HG03095 (cell line): ENCODE measurements around the gene C17orf100.

Source experiments
- ATAC-seq: cut with Tn5 transposase; IDR thresholded peaks from one replicate; pipeline ENCODE4 v1.9.1; 2021; ENCODE audit warnings: moderate library complexity; ENCODE audit not compliant: unreplicated experiment

Gene C17orf100

DNA sequence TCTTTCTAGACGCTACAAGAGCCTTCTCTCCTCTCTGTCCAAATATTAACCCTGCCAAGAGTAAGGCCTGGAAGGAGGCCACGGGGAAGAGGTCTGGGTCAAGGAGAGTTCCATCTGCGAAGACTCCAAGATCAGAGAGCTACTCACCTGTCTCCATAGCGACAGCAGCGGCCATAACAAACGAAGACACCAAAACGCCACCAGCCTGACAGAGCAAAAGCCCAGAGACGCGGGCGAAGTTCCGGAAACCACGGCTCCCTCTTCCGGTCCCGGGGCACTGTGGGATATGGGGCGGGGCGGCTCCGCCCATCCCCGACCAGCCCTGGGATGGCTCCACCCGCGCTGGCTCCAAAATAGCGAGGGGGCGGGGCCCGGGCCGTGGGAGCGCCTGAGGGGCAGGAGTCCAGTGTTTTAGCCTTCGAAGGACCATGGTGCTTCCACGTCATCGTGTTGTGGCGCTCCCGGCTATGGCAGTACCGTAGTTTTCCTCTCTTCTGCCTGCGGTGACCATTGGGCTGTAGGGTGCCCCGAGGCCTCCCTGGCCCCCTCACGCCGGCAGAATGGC is at the start of gene C17orf100, which contains the start of gene MED31:
C17orf100 (plus strand) TSS at position 409 of the 565 bp plus-strand sequence; CDS start at position 561, 152 bp downstream.
MED31 (minus strand) TSS at position 252 of the 565 bp plus-strand sequence; CDS start at position 175, 77 bp downstream.
- ATAC-seq: peak; percentile 79

DNA sequence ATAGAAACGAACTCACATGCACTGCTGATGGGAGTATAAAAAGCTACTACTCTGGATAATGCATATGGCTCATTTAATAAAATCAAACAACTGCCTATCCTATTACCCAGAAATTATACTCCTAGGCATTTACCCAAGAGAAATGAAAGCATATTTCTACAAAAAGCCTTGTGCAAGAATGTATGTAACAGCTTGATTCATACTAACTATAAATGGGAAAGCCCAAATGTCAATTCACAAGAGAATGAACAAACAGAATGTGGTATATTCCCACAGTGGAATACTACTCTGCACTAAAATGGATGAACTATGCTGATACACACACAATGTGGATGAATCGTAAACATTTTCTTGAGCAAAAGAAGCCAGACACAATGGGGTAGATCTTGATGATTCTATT is 49.4 kb upstream of the C17orf100 start:
- ATAC-seq: no peak

DNA sequence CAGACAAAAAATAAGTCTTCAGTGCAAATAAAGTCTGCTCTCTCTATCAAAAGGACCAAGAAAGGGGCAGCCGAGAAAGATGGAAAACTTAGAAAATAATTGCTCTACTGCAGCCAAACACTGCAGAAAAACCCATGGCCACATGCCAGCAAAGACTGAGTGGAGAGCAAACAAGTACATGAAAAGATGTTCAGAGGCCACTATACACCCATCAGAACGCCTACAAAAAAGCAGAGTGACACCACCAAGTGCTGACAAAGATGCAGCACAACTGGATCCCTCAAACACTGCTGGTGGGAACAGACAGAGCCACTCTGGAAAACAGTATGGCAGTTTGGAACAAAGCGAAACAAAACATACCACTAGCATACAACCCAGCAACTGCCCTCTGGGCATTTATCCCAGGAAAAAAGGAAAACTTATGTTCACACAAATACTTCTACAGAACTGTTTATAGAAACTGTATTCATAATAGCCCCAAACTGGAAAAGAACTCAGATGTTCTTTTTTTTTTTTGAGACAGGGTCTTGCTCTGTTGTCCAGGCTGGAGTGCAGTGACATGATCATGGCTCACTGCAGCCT is 47.7 kb upstream of the C17orf100 start:
- ATAC-seq: no peak

DNA sequence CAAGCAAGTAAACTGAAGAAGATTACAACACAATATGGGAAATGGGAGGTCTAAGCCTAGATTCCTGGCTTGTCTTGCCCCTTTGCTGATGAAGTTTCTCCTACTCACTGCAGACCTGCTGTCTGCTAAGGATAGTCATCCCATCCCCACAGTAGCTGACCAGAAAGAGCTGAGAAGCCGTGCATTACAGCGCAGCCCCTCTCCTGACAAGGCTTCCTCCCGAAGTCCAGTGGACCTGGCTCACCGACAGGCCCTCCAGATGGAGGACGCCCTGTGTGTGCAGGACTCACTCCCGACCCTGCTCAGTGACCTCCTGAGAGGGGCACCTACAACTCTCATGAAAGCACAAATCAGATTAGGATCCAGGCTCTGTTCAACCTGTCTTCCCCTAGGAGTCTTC is 46.4 kb upstream of the C17orf100 start:
- no peak for ATAC-seq

DNA sequence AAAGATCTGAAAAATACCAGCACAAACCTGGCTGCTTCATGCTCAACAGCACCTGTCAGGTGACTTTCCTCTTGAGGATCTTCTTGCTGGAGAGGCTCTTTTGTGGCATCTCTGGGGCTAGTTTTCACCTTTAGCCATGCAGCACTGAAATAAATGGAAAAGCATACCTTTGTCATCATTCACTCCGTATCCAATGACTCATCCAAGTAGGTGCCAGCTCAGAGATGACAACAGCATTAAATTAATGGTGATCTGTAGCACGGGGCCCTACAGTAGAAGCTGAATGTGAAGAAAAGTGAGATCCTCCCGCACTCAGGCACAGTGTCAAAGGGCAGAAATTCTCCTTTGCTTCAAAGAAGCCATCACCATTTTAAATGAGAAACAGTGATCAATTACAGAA is 43.2 kb upstream of the C17orf100 start:
- ATAC-seq: no peak

DNA sequence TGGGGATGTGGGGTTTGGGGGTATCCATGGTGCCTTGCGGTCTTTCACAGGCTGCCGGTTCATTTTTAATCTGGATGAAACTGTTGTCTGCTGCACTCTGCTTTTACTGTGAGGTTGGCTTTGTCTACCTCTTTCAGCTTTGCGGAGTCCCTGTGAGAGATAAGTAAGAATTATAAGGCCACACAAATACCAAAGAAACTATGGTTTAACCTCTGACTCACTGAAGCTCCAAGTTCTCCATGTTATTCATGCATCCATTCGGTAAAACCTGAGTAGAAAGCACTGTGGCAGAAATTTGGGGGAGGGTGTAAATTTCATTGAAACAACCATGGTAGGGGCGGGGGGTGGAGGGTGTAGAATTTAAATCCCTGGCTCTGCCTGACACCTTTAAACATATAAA is 41.6 kb upstream of the C17orf100 start:
- no peak for ATAC-seq

DNA sequence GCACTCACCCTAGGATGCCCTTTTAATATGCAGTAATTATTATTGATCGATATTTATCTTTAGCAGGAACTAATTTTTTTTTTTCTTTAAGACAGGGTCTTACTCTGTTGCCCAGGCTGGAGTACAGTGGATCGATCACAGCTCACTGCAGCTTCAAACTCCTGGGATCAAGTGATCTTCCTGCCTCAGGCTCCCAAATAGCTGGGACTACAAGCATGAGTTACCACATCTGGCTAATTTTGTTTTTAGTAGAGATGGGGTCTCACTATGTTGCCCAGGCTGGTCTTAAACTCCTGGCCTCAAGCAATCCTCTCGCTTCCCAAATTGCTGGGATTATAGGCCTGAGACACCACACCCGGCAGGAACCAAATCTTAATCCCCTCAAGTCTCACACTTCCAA is 40.3 kb upstream of the C17orf100 start:
- no peak for ATAC-seq

DNA sequence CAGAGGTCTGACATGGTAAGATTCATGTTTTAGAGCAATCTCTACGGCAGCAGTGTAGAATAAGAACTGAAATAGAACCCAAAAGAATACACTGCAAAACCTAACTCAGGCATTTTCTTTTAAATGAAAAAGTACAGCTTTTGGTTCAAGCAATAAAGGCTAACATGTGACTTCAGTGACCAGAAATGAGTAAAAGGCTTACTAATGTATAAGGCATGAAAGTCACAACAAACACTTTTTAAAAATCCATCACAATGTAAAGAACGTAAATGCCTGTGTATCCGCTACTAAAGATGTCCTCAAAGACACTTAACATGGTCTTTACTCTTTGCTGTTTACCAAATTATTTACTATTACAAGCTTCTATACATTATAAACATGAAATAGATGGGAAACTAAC is 27.6 kb upstream of the C17orf100 start:
- no peak for ATAC-seq

DNA sequence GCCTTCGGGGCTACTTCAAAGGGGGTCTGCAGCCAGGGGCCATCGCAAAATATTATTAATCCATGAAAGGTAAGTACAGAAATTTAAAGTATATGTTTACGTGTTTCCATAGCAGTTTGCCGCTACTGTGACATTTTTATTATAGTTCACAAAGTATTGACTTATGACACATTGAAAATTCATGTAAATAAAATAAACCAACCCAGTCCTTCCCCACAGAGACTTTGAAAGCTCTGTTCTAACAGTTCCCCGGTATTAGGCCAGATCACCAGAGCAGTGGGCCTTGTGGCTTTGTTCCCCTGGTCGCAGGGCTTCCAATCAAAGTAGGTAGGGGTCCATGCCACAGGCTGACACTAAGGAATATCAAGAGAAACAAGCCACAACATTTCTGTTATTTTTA is 24.9 kb upstream of the C17orf100 start:
- no peak for ATAC-seq

DNA sequence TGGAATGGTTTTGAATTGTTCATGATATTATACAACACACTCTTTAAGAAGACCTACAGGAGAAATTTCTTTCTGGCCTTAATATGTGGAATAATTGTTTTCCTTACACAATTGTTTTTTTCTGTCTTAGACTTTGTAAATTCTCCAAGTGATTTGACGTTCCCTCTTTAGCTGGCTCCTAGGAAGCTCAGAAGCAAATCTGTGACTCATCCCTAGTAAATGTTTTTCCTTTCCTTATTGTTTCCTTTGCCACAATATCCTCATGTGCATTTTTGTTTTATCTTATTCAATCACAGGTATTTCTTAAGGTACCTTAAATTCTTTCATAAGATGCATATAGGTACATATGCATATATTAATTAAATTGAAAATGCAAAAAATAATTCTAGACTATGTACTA is 24.5 kb upstream of the C17orf100 start:
- ATAC-seq: no peak

DNA sequence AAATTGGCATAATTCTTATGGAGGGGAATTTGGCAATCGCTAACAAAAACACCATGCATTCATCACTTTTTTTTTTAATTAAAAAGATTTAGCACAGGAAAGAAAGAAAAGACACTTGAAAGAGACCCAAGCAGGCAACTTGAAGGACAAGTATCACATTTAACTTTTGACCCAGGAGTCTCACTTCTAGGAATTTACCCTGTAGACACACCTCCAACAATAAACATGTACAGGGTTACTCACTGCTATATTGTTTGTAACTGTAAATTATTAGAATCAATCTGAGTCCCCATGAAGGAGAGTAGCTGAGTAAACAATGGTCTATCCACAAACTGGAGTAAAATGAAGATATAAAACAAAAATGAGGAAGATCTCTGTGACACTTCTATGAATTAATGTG is 21.2 kb upstream of the C17orf100 start:
- ATAC-seq: no peak

DNA sequence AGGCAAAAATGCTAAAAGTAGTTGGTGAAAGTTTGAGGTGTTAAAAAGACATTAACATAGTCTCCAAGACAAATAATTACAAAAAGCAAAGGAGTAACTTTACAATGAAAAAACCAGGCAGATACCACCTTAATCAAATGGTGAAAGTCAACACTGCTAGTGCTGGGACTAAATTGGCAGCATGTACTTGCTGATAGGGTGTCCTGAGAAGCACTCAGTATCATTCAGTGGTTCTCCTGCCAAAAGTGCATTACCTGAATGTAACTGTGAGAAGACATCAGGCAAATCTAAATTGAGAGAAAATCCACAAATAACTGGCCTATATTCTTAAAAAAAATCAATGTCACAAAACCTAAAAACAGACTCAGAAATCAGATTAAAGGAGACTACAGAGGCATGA is 19.0 kb upstream of the C17orf100 start:
- ATAC-seq: no peak

DNA sequence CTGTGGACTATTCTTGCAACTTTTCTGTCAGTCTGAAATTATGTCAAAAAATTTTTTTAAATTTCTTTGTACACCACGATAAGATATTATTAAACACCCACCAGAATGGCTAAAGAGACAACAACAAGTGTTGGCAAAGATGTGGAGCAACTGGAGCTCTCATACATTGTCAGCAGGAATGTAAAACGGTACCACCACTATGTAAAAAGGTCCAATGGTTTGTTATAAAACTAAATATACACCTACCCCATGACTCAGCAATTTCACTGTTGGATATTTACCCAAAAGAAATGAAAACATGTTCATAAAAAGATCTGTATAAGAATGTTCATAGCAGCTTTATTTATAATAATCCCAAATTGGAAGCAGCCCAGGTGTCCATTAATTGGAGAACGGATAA is 18.3 kb upstream of the C17orf100 start:
- no peak for ATAC-seq

DNA sequence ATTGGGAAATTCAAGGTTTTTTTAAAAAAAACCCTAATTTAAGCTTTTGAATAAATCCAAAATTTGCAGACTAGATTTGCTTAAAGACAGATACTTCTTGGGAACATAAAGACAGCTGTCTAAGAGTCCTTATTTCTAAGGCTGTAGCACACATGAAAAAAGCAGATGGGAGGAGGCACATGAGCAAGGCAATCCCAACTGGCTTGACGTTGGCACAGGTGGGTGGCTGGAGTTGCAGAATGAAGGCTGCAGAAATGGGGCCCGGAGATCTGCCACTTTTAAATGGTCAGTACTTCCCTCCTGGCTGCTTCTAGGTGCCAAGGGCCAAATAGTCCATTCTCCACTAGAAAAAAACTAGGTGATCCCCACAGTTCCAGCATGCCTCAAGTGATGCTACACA is 15.5 kb upstream of the C17orf100 start:
- no peak for ATAC-seq

DNA sequence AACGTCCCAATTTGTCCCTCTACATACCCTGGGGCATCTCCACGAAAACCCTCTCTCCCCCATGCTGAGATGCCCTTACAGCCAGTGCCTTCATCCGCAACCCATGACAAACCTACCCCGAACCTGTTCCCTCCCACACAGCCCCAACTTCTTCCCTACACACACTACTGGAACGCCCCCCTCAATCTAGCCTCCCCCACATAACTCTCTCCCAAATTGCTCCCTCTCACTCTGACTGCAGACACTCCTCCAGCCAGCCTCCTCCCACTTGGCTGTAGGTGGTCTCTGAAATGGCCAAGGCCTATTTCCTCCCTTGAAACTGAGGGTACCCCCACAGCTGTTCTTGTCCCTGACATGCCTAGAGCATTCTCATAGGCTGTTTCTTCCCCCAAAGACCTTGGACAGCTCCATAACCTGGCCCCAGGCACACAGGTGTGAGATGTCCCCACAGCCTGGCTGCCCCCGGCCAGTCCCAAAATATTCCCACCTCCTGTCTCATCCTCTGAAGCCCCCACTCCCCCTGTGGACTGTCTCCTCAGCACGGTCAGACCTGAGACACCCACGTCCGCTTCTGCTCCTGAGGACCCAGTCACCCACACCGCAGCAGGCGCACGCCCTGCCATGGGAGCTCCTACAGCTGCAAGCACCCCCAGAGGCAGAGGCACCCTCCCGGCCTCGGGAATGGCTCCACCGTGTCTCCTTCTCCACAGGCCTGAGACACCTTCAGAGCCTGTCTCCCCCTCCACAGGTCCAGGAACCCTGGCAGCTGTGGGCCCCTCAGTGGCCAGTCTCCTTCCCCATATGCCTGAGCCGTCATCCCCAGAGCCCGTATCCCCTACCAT is 14.7 kb upstream of the C17orf100 start:
- no peak for ATAC-seq

DNA sequence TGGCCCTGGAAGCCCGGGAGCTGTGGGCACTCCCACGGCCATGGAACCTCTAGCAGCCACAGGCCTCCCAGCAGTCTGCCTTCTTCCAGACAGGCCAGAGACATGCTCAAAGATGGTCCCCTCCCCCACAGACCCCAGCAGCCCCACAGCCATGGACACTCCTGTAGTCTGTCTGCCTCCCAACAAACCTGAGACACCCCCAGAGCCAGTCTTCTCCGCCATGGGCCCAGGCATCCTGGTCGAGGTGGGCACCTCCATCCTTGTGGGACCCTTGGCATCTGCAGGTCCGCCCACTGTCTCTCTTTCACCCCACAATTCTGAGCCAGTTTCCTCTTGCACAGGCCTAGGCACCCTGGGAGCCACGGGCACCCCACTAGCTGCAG is 14.1 kb upstream of the C17orf100 start:
- ATAC-seq: no peak

DNA sequence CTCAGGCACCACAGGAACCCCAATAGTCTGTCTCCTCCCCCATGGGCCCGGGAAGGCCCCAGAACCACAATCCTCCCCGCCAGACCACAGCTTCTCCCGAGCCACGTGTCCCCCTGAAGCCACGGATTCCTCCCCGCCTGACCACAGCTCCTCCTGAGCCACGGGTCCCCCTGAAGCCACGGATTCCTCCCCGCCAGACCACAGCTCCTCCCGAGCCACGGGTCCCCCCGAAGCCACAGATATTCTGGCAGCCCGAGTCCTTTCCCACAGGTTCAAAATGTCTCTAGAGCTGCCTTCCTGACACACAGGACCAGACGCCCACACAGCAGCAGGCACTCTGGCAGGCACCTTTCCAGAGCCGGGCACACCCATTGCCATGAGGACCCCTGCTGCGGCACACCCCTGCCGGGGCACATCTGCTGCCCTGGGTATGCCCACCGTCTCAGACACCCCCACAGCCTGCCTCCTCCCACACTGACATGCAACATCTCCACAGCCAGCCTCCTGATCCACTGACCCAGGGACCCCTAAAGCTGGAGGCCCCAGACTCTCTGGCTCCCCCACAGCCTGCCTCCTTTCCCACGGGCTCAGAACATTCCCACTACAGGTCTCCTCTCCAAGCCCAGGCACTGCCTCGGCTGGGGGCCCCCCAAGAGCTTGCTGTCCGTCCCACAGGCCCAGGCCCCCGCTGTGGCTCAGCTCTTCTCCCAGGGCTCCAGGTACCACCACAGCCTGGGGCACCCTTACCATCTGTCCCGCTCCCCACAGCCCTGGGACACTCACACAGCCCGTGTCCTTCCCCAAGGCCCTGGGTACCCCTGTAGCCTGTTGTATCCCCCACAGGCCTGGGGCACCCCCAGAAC is 13.3 kb upstream of the C17orf100 start:
- ATAC-seq: no peak

DNA sequence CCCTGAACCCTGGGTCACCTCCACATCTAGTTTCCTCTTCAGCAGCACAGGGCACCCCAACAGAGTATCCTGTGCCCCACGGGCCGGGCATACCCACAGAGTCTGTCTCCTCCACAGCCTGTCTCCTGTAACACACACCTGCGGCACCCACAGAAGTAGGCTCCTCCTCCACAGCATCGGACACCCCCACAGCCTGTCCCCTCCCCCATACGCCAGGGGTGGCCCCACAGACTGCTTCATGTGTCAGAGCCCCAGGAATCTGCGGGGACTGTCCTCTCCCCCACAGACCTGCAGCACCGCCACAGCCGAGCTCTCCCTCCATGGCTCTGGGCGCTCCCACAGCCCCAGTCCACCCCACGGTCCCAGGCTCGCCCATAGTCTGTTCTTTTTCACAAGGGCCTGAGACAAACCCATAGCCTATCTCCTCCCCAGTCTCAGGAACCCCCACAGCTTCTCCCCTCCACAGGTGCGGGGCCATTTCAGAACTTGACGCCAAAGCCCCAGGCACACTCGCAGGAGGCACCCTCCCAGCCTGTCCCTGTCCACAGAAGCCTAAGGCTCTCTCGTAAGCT is 12.5 kb upstream of the C17orf100 start:
- ATAC-seq: no peak

DNA sequence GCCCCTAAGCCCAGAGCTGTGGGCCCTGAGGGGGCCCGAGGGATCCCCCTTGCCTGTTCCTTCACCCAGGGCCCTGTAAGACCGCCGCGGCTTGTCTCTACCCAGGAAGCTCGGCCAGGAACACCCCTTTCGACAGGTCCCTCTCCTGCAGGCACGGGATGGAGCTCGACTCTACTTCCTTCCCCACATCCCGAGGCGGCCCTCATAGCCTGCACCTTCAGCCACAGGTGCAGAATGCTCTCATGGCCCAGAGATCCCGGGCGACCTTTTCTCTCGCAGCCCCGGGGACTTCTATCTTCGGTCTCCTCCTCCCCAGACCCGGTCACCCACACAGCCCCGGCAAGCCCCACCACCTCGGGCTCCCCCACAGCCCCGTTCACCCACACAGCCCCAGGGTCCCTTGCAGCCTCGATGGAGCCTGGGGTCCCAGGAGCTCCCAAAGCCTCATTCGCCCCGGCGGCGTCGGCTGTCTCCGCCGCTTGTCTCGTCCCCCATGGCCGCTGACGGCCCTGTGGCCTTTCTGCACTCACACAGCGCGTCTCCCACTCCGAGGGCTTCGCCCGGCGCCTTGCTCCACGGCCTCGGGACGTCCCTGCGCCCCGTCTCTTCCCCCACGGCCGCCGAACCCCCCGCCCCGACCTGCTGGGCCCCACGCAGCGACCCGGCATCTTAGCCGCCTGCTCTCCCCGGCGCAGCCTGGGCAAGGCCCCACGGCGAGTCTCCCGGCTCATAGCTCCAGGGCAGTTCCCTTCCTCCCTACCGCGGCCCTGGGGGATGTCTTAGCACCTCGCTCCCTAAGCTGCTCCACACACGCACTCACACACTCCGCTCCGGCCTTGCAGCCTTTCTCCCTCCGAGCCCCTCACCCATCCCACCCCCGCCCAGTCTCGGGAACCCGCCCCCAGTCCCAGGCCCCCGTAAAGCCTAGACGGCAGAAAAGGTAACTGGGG is 11.7 kb upstream of the C17orf100 start:
- no peak for ATAC-seq
